ENCODE measurements around the gene ZNF280B.
"Not testable (repeated sequence)": the region's sequence is repeated elsewhere in the genome, so short reads cannot be mapped to it uniquely, and the experiment has no call there.

The ZNF280B gene

GRCh38 chr22:22463855-22464540 lies 44.5 kb downstream of the ZNF280B start:
- DNase-seq (ENCODE audit: low read depth, low spot score) = peak; percentile 82

- no peak for DNase-seq (ENCODE audit: low read depth, low spot score)
Observed at GRCh38 chr22:22462813-22463567, 45.6 kb downstream of the ZNF280B start.

GRCh38 chr22:22461583-22461982 lies 47.0 kb downstream of the ZNF280B start:
- no peak for DNase-seq (ENCODE audit: low read depth, low spot score)

- DNase-seq (ENCODE audit: low read depth, low spot score) = no peak
Observed at GRCh38 chr22:22461111-22461510, 47.4 kb downstream of the ZNF280B start.

GRCh38 chr22:22460635-22461034 lies 47.9 kb downstream of the ZNF280B start:
- DNase-seq (ENCODE audit: low read depth, low spot score) = no peak

- DNase-seq (ENCODE audit: low read depth, low spot score) = no peak
Observed at GRCh38 chr22:22460060-22460459, 48.5 kb downstream of the ZNF280B start.

- DNase-seq (ENCODE audit: low read depth, low spot score) = no peak
Observed at GRCh38 chr22:22458896-22459588, 49.5 kb downstream of the ZNF280B start.

GRCh38 chr22:22458387-22458786 lies 50.2 kb downstream of the ZNF280B start:
- no peak for DNase-seq (ENCODE audit: low read depth, low spot score)

- DNase-seq (ENCODE audit: low read depth, low spot score) = no peak
Observed at GRCh38 chr22:22454997-22455396, 53.5 kb downstream of the ZNF280B start.

GRCh38 chr22:22452996-22453686 lies 55.4 kb downstream of the ZNF280B start:
- DNase-seq (ENCODE audit: low read depth, low spot score) = no peak

GRCh38 chr22:22452211-22452610 lies 56.3 kb downstream of the ZNF280B start:
- DNase-seq (ENCODE audit: low read depth, low spot score) = no peak

- no peak for DNase-seq (ENCODE audit: low read depth, low spot score)
Observed at GRCh38 chr22:22450343-22450839, 58.2 kb downstream of the ZNF280B start.

GRCh38 chr22:22449819-22450218 lies 58.7 kb downstream of the ZNF280B start:
- no peak for DNase-seq (ENCODE audit: low read depth, low spot score)

GRCh38 chr22:22446517-22446916 lies 62.0 kb downstream of the ZNF280B start:
- no peak for DNase-seq (ENCODE audit: low read depth, low spot score)

- not testable (repeated sequence) for DNase-seq (ENCODE audit: low read depth, low spot score)
Observed at GRCh38 chr22:22444007-22444589, 64.4 kb downstream of the ZNF280B start.

GRCh38 chr22:22442928-22443709 lies 65.4 kb downstream of the ZNF280B start:
- no peak for DNase-seq (ENCODE audit: low read depth, low spot score)

- DNase-seq (ENCODE audit: low read depth, low spot score) = not testable (repeated sequence)
Observed at GRCh38 chr22:22441626-22442025, 66.9 kb downstream of the ZNF280B start.

GRCh38 chr22:22440188-22440587 lies 68.4 kb downstream of the ZNF280B start:
- no peak for DNase-seq (ENCODE audit: low read depth, low spot score)

All from astrocyte of the hippocampus (primary cell).